ENCODE data around the gene ZNF48. TPM values are rescaled to one million over a fixed set of nuclear protein-coding genes. Genes with fewer than 3 reads are reported as not detected.

ZNF48 gene
- total and polyA plus RNA-seq, 5 experiments from 2014 or later = 6.1 to 14.3 (median 11.7) TPM

DNA sequence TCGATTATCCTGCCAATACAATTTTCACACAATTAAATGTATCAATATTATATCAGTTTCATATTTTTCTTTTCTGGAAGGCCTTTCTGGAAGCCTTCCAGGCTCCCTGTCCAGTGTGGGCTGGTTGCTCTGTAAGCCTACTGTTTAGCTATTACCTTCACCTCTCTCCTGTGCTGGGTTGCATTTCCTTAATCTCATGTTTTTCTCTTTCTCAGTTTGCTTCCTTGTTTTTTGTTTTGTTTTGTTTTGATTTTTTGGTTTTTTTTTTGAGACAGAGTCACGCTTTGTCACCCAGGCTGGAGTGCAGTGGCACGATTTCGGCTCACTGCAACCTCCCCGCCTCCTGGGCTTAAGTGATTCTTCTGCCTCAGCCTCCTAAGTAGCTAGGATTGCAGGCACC lies 43.6 kb downstream of the ZNF48 start:
- Mint-ChIP-seq H3K36me3 (peaks cover 9 to 10% (median 9%) of the 10 kb centered on the region in 3 donors), H3K27me3 (no peaks in the 10 kb centered on the region), H3K27ac (peak overlapping the region in 2 of 10 donors; percentile 22 to 35), H3K4me3 (no peak overlapping the region), H3K4me1 (peaks cover 9 to 34% (median 16%) of the 10 kb centered on the region in 4 donors), H3K9me3 (no peaks in the 10 kb centered on the region)
- no peak for ATAC-seq
- POLR2A ChIA-PET = interaction anchor here (0.6 to 0.7 kb wide), 2 partner anchors 36 to 101 kb away, joined by 5 to 8 read pairs; no protein-coding TSS in a partner anchor
- DNase-seq = no peak

DNA sequence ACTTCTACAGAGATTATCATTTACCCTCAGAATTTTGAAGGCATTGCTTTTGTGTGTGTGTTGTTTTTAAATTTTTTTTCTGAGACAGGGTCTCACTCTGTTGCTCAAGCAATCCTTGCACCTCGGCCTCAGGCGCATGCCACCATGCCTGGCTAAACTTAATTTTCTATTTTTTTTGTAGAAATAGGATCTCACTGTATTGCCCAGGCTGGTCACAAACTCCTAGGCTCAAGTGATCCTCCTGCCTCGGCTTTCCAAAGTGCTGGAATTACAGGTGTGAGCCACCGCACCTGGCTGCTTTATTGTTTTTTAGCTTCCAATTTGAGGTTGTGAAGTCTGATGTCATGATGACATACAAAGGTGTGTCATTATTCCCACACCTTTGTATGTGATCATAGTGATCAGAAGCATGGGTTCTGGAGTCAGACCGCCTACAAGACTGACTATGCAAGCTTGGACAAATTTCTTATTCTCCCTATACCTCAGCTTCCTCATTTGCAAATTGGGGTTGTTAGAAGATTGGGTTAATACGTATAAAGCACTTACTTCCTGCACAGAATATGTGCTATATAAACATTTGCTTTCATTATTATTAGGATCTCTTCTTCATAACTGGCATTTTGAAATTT lies 44.6 kb downstream of the ZNF48 start:
- no peak for ATAC-seq
- POLR2A ChIA-PET = interaction anchor here (0.6 to 1.7 kb wide), 4 partner anchors 29 to 141 kb away, joined by 3 to 5 read pairs (median 4); no protein-coding TSS in a partner anchor
- Mint-ChIP-seq H3K27ac (no peak overlapping the region), H3K4me1 (peaks cover 5 to 38% (median 22%) of the 10 kb centered on the region in 4 donors), H3K36me3 (peaks cover 12 to 16% (median 12%) of the 10 kb centered on the region in 3 donors), H3K4me3 (no peak overlapping the region), H3K9me3 (no peaks in the 10 kb centered on the region), H3K27me3 (no peaks in the 10 kb centered on the region)
- no peak for DNase-seq

DNA sequence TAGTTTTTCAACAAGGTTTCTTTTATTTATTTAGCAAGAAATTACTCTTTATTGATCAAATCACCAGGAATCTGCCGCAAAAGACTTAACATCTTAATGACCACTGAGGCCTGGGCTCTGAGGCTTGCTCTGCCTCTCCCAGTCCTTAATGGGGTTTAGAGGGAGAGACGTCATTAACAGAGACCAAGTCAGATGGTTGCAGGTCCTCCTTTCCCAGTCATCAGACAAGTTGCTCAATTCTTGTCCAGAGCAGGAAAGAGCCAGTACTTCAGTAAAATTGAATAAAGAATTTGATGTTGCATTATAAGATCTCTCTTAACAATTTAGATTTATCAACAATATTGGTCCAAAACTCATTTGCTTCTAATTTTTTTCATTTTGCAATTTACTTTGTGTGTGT lies 48.4 kb downstream of the ZNF48 start:
- ATAC-seq (no peak), DNase-seq (no peak)
- peak overlapping the region; percentile 12 to 98 (median 86) for H3K4me3 Mint-ChIP-seq
- peak overlapping the region in 7 of 10 donors; percentile 11 to 75 (median 47) for H3K27ac Mint-ChIP-seq
- H3K9me3 Mint-ChIP-seq = peaks cover 0 to 2% (median 0%) of the 10 kb centered on the region in 9 donors
- POLR2A ChIA-PET = interaction anchor here (1.0 to 4.4 kb wide), 4 partner anchors 26 to 108 kb away, joined by 3 to 32 read pairs (median 8); partner anchors contain the start of genes ITGAL and ZNF747
- no peaks in the 10 kb centered on the region for H3K27me3 Mint-ChIP-seq
- peaks cover 12 to 20% (median 12%) of the 10 kb centered on the region in 3 donors for H3K36me3 Mint-ChIP-seq
- peaks cover 12 to 50% (median 38%) of the 10 kb centered on the region in 4 donors for H3K4me1 Mint-ChIP-seq

DNA sequence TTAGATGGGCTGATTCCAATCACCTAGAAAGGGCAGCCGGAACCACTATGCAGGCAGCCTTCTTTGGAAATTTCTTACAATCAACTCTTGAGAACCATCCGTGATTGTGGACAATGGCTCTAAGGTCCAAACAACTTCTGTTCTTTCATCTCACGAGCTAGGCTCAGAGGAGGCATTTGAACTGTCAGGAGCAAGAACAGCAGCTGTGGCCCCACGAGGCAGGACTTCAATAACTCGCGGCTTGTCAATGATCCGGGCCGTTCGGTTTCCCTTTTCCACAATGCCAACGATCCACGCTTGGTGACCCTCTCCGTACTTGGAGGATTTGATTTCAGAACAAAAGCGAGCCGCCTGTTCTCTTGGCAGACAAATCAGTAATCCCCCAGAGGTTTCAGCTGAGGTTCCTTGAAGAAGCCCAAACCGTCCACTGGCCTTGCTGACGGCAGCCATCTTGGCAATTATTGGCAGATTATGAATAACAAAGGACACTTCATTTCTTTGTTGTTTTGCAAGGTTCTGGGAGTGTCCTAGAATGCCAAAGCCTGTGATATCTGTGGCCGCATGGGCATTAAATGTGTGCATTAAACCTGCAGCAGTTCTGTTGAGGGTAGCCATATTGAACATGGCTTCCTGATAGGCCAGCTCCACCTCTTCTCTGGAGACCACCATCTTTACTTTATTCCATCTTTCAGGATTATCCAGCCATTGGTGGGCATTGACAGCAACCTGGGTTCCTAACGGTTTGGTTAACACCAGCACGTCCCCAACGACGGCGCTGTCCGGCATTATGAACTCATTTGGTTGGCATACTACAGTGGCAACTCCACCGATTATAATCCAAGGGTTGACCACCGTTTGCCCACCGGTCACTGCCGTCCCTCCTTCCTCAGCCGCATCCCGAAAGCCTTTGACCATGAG lies 49.3 kb downstream of the ZNF48 start:
- ATAC-seq (no peak), DNase-seq (no peak)
- POLR2A ChIA-PET = interaction anchor here (0.6 to 4.4 kb wide), 16 partner anchors 13 to 142 kb away, joined by 3 to 32 read pairs (median 4); partner anchors contain the start of genes DCTPP1, ITGAL, ZNF688 and ZNF747
- Mint-ChIP-seq H3K27me3 (no peaks in the 10 kb centered on the region), H3K27ac (peak overlapping the region in 9 of 10 donors; percentile 25 to 98 (median 75)), H3K4me1 (peaks cover 12 to 44% (median 38%) of the 10 kb centered on the region in 4 donors), H3K9me3 (peaks cover 0 to 2% (median 0%) of the 10 kb centered on the region in 9 donors), H3K4me3 (peak overlapping the region; percentile 85 to 98 (median 89)), H3K36me3 (peaks cover 12 to 20% (median 12%) of the 10 kb centered on the region in 3 donors)

DNA sequence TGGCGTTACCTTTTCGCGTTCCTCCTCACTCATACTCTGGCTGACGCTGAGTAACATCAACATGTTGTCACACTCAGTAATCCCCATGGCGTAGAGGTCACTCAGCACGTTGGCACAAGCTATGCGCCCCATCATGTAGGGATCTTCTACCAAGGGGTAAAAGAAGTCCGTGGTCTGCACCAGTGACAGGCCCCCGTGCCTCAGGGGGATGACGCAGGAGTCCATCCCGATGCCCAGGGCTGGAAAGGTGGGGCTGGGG lies 49.9 kb downstream of the ZNF48 start:
- peaks cover 12 to 45% (median 40%) of the 10 kb centered on the region in 4 donors for H3K4me1 Mint-ChIP-seq
- H3K27me3 Mint-ChIP-seq = no peaks in the 10 kb centered on the region
- H3K27ac Mint-ChIP-seq = peak overlapping the region in 8 of 10 donors; percentile 21 to 98 (median 73)
- peaks cover 12 to 20% (median 12%) of the 10 kb centered on the region in 3 donors for H3K36me3 Mint-ChIP-seq
- no peak for DNase-seq
- no peak for ATAC-seq
- peak overlapping the region; percentile 85 to 98 (median 89) for H3K4me3 Mint-ChIP-seq
- POLR2A ChIA-PET = interaction anchor here (0.7 to 4.4 kb wide), 17 partner anchors 12 to 205 kb away, joined by 3 to 32 read pairs (median 5); partner anchors contain the start of genes DCTPP1, ITGAL, PRR14 and ZNF688
- peaks cover 0 to 2% (median 0%) of the 10 kb centered on the region in 9 donors for H3K9me3 Mint-ChIP-seq

DNA sequence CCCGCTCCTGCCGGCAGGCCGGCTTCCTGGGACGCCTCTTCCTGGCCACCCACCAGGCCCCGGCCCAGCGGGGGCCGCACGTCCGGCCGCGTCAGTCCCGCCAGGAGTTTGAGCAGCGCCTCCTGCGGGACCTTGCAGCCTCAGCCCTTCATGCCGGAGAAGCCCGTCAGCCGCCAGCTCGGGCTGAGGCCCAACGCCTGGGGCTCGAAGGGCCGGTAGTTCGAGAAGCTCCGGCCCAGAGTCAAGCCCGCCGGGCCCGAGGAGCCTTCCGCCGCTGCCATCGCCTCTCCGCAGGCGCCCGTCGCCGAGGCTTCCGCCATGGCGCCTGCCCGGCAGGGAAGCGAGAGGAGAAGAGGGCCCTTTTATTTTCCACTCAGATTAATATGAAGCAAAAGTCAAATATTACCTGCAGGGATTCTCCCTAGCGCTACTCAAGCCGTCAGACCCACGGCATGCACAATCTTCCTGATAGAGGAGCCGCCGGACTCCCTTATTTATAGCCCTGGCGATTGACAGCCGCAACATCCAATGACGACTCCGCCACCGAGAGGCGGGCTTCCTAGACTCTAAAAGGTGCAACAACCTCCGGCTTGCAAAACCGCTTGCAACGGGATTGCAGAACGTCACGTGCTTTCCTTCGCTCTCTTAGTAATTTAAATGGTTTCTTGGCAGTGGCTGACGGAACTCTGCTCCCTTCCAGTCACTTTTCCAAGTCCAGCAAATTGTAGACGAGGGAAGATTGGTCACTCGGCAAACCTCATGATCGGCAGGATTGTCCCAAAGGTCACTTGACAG lies 50.4 kb downstream of the ZNF48 start, which contains the start of gene SEPHS2:
Gene SEPHS2 (minus strand): TSS at position 467 of the 795 bp plus-strand sequence. CDS start 147 bp downstream, at position 320.
- Mint-ChIP-seq H3K27ac (peak within 1 kb of the TSS; percentile 95 to 99 (median 97)), H3K4me1 (peaks cover 13 to 49% (median 43%) of the 10 kb centered on the region in 4 donors), H3K9me3 (peaks cover 0 to 2% (median 0%) of the 10 kb centered on the region in 9 donors), H3K36me3 (peaks cover 12 to 20% (median 12%) of the 10 kb centered on the region in 3 donors), H3K27me3 (no peaks in the 10 kb centered on the region), H3K4me3 (peak within 1 kb of the TSS; percentile 86 to 98 (median 96))
- peak; percentile 83 to 99 (median 94) for DNase-seq
- ATAC-seq = peak; percentile 97
- POLR2A ChIA-PET = interaction anchor here (0.5 to 4.4 kb wide), 20 partner anchors 11 to 205 kb away, joined by 3 to 32 read pairs (median 5); partner anchors contain the start of genes DCTPP1, ITGAL, PRR14 and ZNF688

DNA sequence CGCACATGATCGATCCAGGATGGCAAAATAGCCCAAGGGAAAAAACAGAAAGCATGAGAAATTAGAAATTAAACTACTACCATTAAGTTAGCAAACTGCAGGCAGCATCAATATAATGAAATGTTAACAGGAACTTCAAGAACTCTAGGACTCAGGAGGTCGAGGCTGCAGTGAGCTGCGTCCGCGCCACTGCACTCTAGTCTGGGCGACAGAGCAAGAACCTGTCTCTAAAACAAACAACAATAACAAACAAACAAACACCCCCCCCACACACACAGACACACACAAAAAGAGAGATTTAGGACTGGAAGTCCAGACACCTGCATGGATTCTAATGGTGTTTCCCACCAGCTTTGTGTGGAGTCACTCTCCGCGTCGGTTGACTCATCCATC lies 51.0 kb downstream of the ZNF48 start:
- POLR2A ChIA-PET = interaction anchor here (0.5 to 4.4 kb wide), 14 partner anchors 9 to 204 kb away, joined by 3 to 32 read pairs (median 5); partner anchors contain the start of genes DCTPP1, ITGAL, PRR14 and ZNF689
- Mint-ChIP-seq H3K27me3 (no peaks in the 10 kb centered on the region), H3K4me3 (peak overlapping the region; percentile 86 to 98 (median 96)), H3K36me3 (peaks cover 12 to 20% (median 12%) of the 10 kb centered on the region in 3 donors), H3K27ac (peak overlapping the region; percentile 95 to 99 (median 97)), H3K4me1 (peaks cover 14 to 54% (median 47%) of the 10 kb centered on the region in 4 donors), H3K9me3 (peaks cover 0 to 2% (median 0%) of the 10 kb centered on the region in 9 donors)
- no peak for DNase-seq
- no peak for ATAC-seq

DNA sequence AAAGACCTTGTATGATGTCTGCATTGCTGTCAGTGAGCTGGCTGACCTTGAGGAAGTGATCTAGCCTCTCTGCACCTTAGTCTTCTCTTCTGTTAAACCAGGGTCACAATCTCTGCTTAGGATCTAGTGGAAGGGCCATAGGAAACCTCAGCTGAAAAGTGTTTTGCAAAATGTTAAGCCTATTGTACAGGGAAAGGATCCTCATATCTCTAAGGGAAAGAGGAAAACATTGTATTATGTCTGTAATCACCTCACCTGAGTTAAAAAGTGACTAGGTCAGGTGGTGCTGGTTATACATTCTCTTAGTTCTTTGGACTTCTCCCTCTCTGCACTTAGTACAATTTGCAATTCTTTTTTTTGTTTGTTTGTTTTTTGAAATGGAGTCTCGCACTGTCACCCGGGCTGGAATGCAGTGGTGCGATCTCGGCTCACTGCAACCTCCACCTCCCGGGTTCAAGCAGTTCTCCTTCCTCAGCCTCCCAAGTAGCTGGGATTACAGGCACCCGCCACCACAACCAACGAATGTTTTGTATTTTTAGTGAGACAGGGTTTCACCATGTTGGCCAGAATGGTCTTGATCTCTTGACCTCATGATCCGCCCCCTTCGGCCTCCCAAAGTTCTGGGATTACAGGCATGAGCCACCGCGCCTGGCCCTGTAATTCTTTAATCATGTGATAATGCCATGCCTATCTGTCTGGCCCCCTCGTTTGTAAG lies 52.4 kb downstream of the ZNF48 start:
- H3K4me1 Mint-ChIP-seq = peaks cover 16 to 55% (median 50%) of the 10 kb centered on the region in 4 donors
- no peak for ATAC-seq
- H3K27me3 Mint-ChIP-seq = no peaks in the 10 kb centered on the region
- peak overlapping the region in 3 of 10 donors; percentile 0 to 52 (median 43) for H3K4me3 Mint-ChIP-seq
- H3K36me3 Mint-ChIP-seq = peaks cover 12 to 20% (median 12%) of the 10 kb centered on the region in 3 donors
- POLR2A ChIA-PET = interaction anchor here (0.6 to 4.4 kb wide), 11 partner anchors 11 to 153 kb away, joined by 3 to 32 read pairs (median 6); partner anchors contain the start of genes ITGAL, ZNF747 and ZNF764
- peak overlapping the region in 6 of 10 donors; percentile 22 to 65 (median 45) for H3K27ac Mint-ChIP-seq
- no peak for DNase-seq
- peaks cover 0 to 2% (median 0%) of the 10 kb centered on the region in 9 donors for H3K9me3 Mint-ChIP-seq

DNA sequence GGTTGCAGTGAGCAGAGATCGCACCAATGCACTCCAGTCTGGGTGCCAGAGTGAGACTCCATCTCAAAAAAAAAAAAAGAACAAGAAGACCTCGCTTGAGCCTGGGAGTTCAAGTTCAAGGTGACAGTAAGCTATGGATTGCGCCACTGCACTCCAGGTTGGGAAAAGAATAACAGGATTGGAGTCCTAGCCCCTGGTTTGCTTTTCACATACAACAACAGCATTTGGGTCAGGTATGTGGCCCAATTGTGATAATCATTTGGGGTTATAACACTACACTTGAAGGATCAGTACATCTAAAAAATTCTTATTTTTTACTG lies 53.9 kb downstream of the ZNF48 start:
- H3K4me1 Mint-ChIP-seq = peaks cover 15 to 46% (median 41%) of the 10 kb centered on the region in 4 donors
- ATAC-seq = no peak
- POLR2A ChIA-PET = interaction anchor here (0.6 to 4.2 kb wide), 10 partner anchors 10 to 632 kb away, joined by 3 to 32 read pairs (median 4); partner anchors contain the start of genes ITGAL and ZNF747
- DNase-seq = no peak
- H3K4me3 Mint-ChIP-seq = no peak overlapping the region
- no peaks in the 10 kb centered on the region for H3K27me3 Mint-ChIP-seq
- H3K27ac Mint-ChIP-seq = no peak overlapping the region
- H3K9me3 Mint-ChIP-seq = peaks cover 0 to 2% (median 0%) of the 10 kb centered on the region in 9 donors
- H3K36me3 Mint-ChIP-seq = peaks cover under 1 to 8% (median 1%) of the 10 kb centered on the region in 3 donors
